C4-2B (cell line): ENCODE results near the gene XRRA1.

Experiments used
- H3K27ac ChIP-seq: fragments of 450-650 bp; 2 replicates; pipeline ENCODE4 v1.5.1; 2017
- ZFX ChIP-seq: fragments of 450-650 bp; IDR thresholded peaks from 2 replicates; pipeline ENCODE4 v1.6.1; 2017
- TF ChIP-seq, protein P1 (sequence below): fragments of 450-650 bp; conservative IDR thresholded peaks from 2 replicates; pipeline ENCODE4 v1.5.1; 2017; ENCODE audit warnings: mild to moderate bottlenecking

The XRRA1 gene

DNA sequence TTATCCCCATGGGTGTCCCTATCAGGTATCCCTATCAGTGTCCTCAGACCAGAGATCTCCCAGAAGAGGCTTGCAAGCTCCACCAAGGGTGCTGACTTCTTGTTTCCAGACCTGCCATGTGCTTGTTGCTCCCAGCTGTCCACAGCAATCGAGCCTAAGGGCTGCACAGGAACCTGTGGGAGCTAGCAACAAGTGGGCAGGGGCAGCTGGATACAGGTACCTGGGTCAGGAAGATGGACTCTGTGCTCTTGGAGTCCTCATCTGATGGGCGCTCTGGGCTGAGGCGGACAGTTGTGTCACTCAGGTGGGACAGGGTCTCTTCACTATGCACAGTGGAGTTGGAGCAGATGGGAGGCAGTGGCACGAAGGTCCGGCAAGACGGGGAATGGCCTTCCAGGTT is 101.0 kb downstream of the XRRA1 start:
- no peak for TF ChIP-seq ZFX
- TF ChIP-seq, protein P1, sequence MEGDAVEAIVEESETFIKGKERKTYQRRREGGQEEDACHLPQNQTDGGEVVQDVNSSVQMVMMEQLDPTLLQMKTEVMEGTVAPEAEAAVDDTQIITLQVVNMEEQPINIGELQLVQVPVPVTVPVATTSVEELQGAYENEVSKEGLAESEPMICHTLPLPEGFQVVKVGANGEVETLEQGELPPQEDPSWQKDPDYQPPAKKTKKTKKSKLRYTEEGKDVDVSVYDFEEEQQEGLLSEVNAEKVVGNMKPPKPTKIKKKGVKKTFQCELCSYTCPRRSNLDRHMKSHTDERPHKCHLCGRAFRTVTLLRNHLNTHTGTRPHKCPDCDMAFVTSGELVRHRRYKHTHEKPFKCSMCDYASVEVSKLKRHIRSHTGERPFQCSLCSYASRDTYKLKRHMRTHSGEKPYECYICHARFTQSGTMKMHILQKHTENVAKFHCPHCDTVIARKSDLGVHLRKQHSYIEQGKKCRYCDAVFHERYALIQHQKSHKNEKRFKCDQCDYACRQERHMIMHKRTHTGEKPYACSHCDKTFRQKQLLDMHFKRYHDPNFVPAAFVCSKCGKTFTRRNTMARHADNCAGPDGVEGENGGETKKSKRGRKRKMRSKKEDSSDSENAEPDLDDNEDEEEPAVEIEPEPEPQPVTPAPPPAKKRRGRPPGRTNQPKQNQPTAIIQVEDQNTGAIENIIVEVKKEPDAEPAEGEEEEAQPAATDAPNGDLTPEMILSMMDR = no peak
- no peak overlapping the region for H3K27ac ChIP-seq

DNA sequence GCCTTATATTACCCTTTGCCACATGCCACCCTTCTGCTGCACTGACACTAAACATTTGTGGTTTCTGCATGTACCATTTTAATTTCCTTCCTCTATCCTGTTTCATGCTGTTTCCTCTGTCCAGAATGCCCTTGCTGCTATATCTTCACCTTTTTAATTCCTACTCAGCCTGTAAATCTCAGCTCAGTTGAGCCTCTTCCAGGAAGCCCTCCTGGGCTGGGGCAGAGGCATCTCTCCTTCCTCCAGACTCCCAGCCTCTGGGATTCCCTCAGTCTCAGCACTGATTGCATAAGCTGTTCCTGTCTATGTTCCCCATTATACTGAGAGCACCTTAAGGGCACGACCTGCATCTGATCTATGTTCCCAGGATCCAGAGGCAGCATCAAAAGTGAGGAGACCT is 101.5 kb downstream of the XRRA1 start:
- no peak for TF ChIP-seq ZFX
- TF ChIP-seq, protein P1 = no peak

GRCh38 chr11:74846770-74847169 is 102.1 kb downstream of the XRRA1 start:
- H3K27ac ChIP-seq = no peak overlapping the region
- TF ChIP-seq, protein P1 = no peak
- TF ChIP-seq ZFX = no peak

More for the DNA sequence above, 101.5 kb downstream of the XRRA1 start:
- no peak overlapping the region for H3K27ac ChIP-seq

- TF ChIP-seq ZFX = no peak
- TF ChIP-seq, protein P1 = no peak
- no peak overlapping the region for H3K27ac ChIP-seq
Observed at GRCh38 chr11:74845978-74846517, 102.8 kb downstream of the XRRA1 start.

- no peak for TF ChIP-seq ZFX
- TF ChIP-seq, protein P1 = no peak
- no peak overlapping the region for H3K27ac ChIP-seq
Observed at GRCh38 chr11:74844865-74845264, 104.0 kb downstream of the XRRA1 start.

DNA sequence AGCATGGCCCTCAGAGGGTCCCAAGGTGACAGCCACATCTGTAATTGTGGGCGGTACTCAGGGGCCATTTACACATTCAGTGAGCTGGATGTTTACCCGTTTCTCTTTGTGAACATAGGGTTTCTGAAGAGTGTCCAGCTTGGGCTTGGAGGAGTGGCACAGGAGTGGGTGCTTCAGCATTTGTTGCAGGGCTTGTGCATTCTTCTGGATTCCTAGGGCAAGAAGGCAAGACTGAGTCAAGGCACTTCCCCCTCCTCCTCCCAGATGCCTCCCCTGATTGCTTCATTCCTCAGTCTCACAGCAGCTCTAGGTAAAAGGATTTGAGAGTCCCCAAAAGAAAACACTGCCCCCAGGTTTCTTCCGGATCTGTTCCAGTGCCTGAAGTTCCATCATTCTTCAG is 104.8 kb downstream of the XRRA1 start:
- TF ChIP-seq ZFX = no peak
- TF ChIP-seq, protein P1 = no peak

DNA sequence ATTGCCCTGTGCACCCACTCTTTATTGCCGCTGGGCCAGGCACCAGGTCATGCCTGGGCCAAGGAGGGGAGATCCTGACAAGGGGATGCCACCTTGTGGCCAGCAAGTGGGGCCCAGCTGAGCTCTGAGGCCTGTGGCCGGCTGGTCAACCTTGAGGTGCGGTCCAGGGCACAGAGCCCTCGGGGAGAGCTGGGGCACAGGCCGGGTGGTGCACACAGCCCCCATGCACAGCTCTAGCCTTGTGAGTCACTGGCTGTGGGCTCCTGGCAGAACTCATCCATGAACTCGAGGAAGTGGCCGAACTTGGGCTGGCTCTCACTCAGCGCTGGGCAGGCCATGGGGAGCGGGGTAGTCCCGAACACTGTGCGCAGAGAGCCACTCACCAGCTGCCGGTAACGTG is 105.9 kb downstream of the XRRA1 start:
- TF ChIP-seq ZFX = no peak
- TF ChIP-seq, protein P1 = no peak
- no peak overlapping the region for H3K27ac ChIP-seq

More for the DNA sequence above, 104.8 kb downstream of the XRRA1 start:
- H3K27ac ChIP-seq = no peak overlapping the region
